OCI-LY7 (cell line): ENCODE results near the gene AFF2. TPM values are rescaled to one million over a fixed set of nuclear protein-coding genes. Genes with fewer than 3 reads are reported as not detected.

Experiments
- BruUV-seq: library from RNA; stranded (reverse); fragments of 400-500 nt; replicated peaks from 2 replicates; lab custom pipeline; 2021; lab: Mats Ljungman, UMichigan
- CTCF ChIA-PET: fragments of 300-600 bp; sonication (Branson Sonifier 250); formaldehyde crosslinking; loops from one replicate; lab custom pipeline; 2022; ENCODE audit warnings: antibody characterized with exemption; ENCODE audit not compliant: unreplicated experiment; lab: Charles Lee
- POLR2A ChIA-PET: fragments of 300-600 bp; sonication (Branson Sonifier 250); formaldehyde crosslinking; loops from one replicate; lab custom pipeline; 2022; ENCODE audit warnings: antibody characterized with exemption; lab: Charles Lee
- DNase-seq: peaks from one replicate; pipeline ENCODE4 v3.0.0-alpha.2; 2015; ENCODE audit warnings: low spot score
- H2AFZ ChIP-seq: fragments of 200-600 bp; sonication (generic), shearing (Covaris generic); 2 replicates; pipeline ENCODE4 v1.6.1; 2014; ENCODE audit warnings: mild to moderate bottlenecking, antibody characterized with exemption, low read length, moderate library complexity
- H3K27ac ChIP-seq: fragments of 200-600 bp; sonication (generic); 2 replicates; pipeline ENCODE4 v1.5.1; 2014; ENCODE audit warnings: mixed run types, low read depth, mild to moderate bottlenecking, moderate library complexity, low read length, inconsistent platforms; ENCODE audit not compliant: poor library complexity, severe bottlenecking
- H3K36me3 ChIP-seq: fragments of 200-600 bp; sonication (generic); 2 replicates; pipeline ENCODE4 v1.6.1; 2014; ENCODE audit warnings: mild to moderate bottlenecking, antibody characterized with exemption, low read length, moderate library complexity, mixed read lengths; ENCODE audit not compliant: insufficient read depth
- H3K4me1 ChIP-seq: fragments of 200-600 bp; sonication (generic); 2 replicates; pipeline ENCODE4 v1.5.1; 2014; ENCODE audit warnings: mild to moderate bottlenecking, low read length; ENCODE audit not compliant: insufficient read depth, poor library complexity, severe bottlenecking
- H3K4me2 ChIP-seq: fragments of 200-600 bp; sonication (generic); 2 replicates; pipeline ENCODE4 v1.6.1; 2014; ENCODE audit warnings: mild to moderate bottlenecking, low read length
- H3K4me3 ChIP-seq: fragments of 200-600 bp; sonication (generic); 2 replicates; pipeline ENCODE4 v1.5.1; 2014; ENCODE audit warnings: mild to moderate bottlenecking, low read depth, low read length; ENCODE audit not compliant: poor library complexity, severe bottlenecking
- H3K79me2 ChIP-seq: fragments of 200-600 bp; sonication (generic); 2 replicates; pipeline ENCODE4 v1.6.1; 2016; ENCODE audit warnings: low read depth, mild to moderate bottlenecking, low read length, moderate library complexity, mixed read lengths; ENCODE audit not compliant: insufficient read depth
- H3K9me2 ChIP-seq: fragments of 200-600 bp; sonication (generic); 2 replicates; pipeline ENCODE4 v1.6.1; 2016; ENCODE audit warnings: mild to moderate bottlenecking, low read length, mixed read lengths; ENCODE audit not compliant: insufficient read depth
- H3K9me3 ChIP-seq: fragments of 200-600 bp; sonication (generic); 2 replicates; pipeline ENCODE4 v1.6.1; 2014; ENCODE audit warnings: mild to moderate bottlenecking, mixed run types, low read length, mixed read lengths
- H4K20me1 ChIP-seq: fragments of 200-600 bp; sonication (generic); 2 replicates; pipeline ENCODE4 v1.6.1; 2014; ENCODE audit warnings: mild to moderate bottlenecking, antibody characterized with exemption, low read length, moderate library complexity, mixed read lengths; ENCODE audit not compliant: insufficient read depth
- EZH2phosphoT487 ChIP-seq: fragments of 200-600 bp; sonication (generic); IDR thresholded peaks from 2 replicates; pipeline ENCODE4 v1.6.1; 2018; ENCODE audit warnings: low read depth, borderline replicate concordance, mild to moderate bottlenecking, mixed run types, antibody characterized with exemption, low read length, moderate library complexity, mixed read lengths
- intact Hi-C: fragments of 100-400 bp; cut with micrococcal nuclease; formaldehyde crosslinking; loops from one replicate; pipeline ENCODE4 v1.10.0; 2022; ENCODE audit not compliant: unreplicated experiment
- total RNA-seq, 2 experiments: library from RNA; depleted of rRNA in 1 of 2; stranded (reverse); fragments of >200 nt in 1 of 2; shearing (Covaris generic) in 1 of 2; gene quantifications; 2 replicates each; pipeline ENCODE4 v1.2.3, GENCODE V29; 2014 to 2022
- TF ChIP-seq, protein P1 (sequence below): fragments of 200-600 bp; sonication (generic); conservative IDR thresholded peaks from 2 replicates; pipeline ENCODE4 v1.5.1; 2014; ENCODE audit warnings: mild to moderate bottlenecking, antibody characterized with exemption, low read length, moderate library complexity, mixed read lengths

AFF2 gene
- total RNA-seq, 2 experiments from 2014 or later: 102 to 106 TPM

DNA sequence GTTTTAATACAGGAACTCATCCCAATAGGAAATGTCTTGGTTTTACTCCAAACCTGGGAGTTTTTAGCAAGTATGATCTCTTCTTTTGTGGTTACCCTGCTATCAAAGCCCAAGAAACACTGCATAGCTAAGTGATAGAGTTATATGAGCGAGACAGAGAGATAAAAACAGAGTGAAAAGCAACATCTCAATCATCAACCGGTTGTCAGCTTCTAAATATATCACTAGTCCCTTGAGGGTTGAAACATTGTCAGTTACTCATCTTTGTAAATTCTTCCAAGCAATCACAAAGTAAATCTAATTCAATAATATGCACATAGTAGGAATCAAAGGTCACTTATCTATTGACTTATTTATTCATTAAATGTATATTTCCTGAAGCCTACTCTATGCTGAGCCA is 520.7 kb downstream of the AFF2 start:
- CTCF ChIA-PET: no interaction called here
- Histone ChIP-seq H4K20me1 (no peaks in the 10 kb centered on the region), H3K4me2 (no peak overlapping the region), H3K4me1 (no peaks in the 10 kb centered on the region), H3K36me3 (no peaks in the 10 kb centered on the region), H3K9me2 (no peaks in the 10 kb centered on the region), H3K4me3 (no peak overlapping the region), H2AFZ (no peak overlapping the region), H3K9me3 (no peaks in the 10 kb centered on the region; the same call in 1 of the 2 replicates), H3K27ac (no peak overlapping the region), H3K79me2 (no peaks in the 10 kb centered on the region)
- TF ChIP-seq, protein P1, sequence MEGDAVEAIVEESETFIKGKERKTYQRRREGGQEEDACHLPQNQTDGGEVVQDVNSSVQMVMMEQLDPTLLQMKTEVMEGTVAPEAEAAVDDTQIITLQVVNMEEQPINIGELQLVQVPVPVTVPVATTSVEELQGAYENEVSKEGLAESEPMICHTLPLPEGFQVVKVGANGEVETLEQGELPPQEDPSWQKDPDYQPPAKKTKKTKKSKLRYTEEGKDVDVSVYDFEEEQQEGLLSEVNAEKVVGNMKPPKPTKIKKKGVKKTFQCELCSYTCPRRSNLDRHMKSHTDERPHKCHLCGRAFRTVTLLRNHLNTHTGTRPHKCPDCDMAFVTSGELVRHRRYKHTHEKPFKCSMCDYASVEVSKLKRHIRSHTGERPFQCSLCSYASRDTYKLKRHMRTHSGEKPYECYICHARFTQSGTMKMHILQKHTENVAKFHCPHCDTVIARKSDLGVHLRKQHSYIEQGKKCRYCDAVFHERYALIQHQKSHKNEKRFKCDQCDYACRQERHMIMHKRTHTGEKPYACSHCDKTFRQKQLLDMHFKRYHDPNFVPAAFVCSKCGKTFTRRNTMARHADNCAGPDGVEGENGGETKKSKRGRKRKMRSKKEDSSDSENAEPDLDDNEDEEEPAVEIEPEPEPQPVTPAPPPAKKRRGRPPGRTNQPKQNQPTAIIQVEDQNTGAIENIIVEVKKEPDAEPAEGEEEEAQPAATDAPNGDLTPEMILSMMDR: no peak
- TF ChIP-seq EZH2phosphoT487: no peak
- POLR2A ChIA-PET: no interaction called here
- BruUV-seq: no TSS peak
- DNase-seq: no peak
- intact Hi-C loops: no loop called here

GRCh38 chrX:149022485-149022884 is 522.1 kb downstream of the AFF2 start:
- no peaks in the 10 kb centered on the region for H3K4me1 ChIP-seq
- no peak overlapping the region for H3K4me3 ChIP-seq
- H3K9me2 ChIP-seq: no peaks in the 10 kb centered on the region
- DNase-seq: no peak
- no peak overlapping the region for H2AFZ ChIP-seq
- H3K9me3 ChIP-seq: no peaks in the 10 kb centered on the region; the same call in 1 of the 2 replicates
- H3K4me2 ChIP-seq: no peak overlapping the region
- no peaks in the 10 kb centered on the region for H3K36me3 ChIP-seq
- no TSS peak for BruUV-seq
- CTCF ChIA-PET: no interaction called here
- H3K27ac ChIP-seq: no peak overlapping the region
- POLR2A ChIA-PET: no interaction called here
- intact Hi-C loops: no loop called here
- H3K79me2 ChIP-seq: no peaks in the 10 kb centered on the region
- no peak for TF ChIP-seq EZH2phosphoT487
- TF ChIP-seq, protein P1: no peak
- H4K20me1 ChIP-seq: no peaks in the 10 kb centered on the region

DNA sequence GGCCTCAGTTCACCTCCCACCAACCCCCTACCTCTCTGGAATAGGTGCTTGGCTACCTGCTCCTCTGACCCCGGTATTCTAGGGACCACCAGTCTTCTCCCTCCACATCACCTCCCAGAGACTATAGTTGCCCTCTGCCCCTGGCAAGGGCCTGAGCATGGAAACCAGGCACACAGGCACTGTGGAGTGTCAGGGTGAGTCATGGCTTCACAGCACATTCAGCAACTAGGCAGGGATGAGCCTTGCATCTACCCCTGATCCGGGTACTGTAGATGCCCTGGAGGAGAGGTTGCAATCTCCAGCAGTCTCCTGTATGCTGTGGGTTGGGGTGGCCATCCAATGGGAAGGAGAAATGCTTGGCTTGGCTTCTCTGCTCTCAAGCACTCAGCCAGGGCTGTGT is 532.0 kb downstream of the AFF2 start:
- ChIA-PET POLR2A (interaction anchor here (0.6 kb wide), 1 partner anchor 551 kb away, joined by 3 read pairs; no protein-coding TSS in a partner anchor), CTCF (no interaction called here)
- BruUV-seq: no TSS peak
- DNase-seq: no peak
- no peak for TF ChIP-seq EZH2phosphoT487
- TF ChIP-seq, protein P1: no peak
- no peaks in the 10 kb centered on the region for H3K9me2 ChIP-seq
- intact Hi-C loops: no loop called here
- no peaks in the 10 kb centered on the region for H3K4me1 ChIP-seq
- H3K9me3 ChIP-seq: no peaks in the 10 kb centered on the region
- no peaks in the 10 kb centered on the region for H3K79me2 ChIP-seq
- no peak overlapping the region for H3K4me3 ChIP-seq
- no peak overlapping the region for H3K4me2 ChIP-seq
- H2AFZ ChIP-seq: no peak overlapping the region
- H4K20me1 ChIP-seq: no peaks in the 10 kb centered on the region
- H3K36me3 ChIP-seq: no peaks in the 10 kb centered on the region
- no peak overlapping the region for H3K27ac ChIP-seq
